K562 (cell line): ENCODE data around the gene FRMD3. TPM values are rescaled to one million over a fixed set of nuclear protein-coding genes. Genes with fewer than 3 reads are reported as not detected.

Source experiments
- ATAC-seq: fragments of 200-7000 bp; cut with Tn5 transposase; 3 replicates; pipeline ENCODE4 v1.9.1; 2020; ENCODE audit warnings: moderate library complexity
- BruUV-seq: library from RNA; stranded (reverse); fragments of 400-500 nt; replicated peaks from 2 replicates; lab custom pipeline; 2021; lab: Mats Ljungman, UMichigan
- CTCF ChIA-PET: fragments of 300-600 bp; formaldehyde crosslinking; extraction: SDS; loops from one replicate; lab custom pipeline; 2021; ENCODE audit warnings: low intra/inter-chr PET ratio; lab: Yijun Ruan, JAX
- POLR2A ChIA-PET: fragments of 300-600, 350-650 bp; sonication (Branson Sonifier 250); formaldehyde crosslinking; extraction: SDS; loops from one replicate; lab custom pipeline; 2021; ENCODE audit warnings: antibody characterized with exemption, inconsistent platforms; lab: Yijun Ruan, JAX
- DNase-seq, 4 experiments: peaks; one replicate each; pipeline versions ENCODE4 v3.0.0 to v3.0.0-alpha.2; 2011 to 2018; ENCODE audit warnings: low spot score in 3 of 4, mixed read lengths in 3 of 4; ENCODE audit errors: extremely low read depth in 1 of 4
- FAIRE-seq: peaks from 2 replicates; lab custom pipeline; 2011; peaks lifted over from hg19 to GRCh38; lab: Jason Lieb, UNC
- H2AFZ ChIP-seq: 2 replicates; pipeline ENCODE4 v1.6.0; 2011; ENCODE audit warnings: low read depth, low read length, control low read depth, inconsistent platforms
- H3K27ac ChIP-seq: fragments of 200-600 bp; 3 replicates; pipeline ENCODE4 v1.8.0; 2011; ENCODE audit warnings: low read depth, mild to moderate bottlenecking, control low read depth, inconsistent platforms, low read length, moderate library complexity, mixed read lengths; ENCODE audit errors: extremely low read depth
- H3K27me3 ChIP-seq, 2 experiments: fragments of 300-600 bp in 1 of 2; 2 replicates in 1 of 2; 3 replicates in 1 of 2; pipeline versions ENCODE4 v1.6.0 to v1.8.0; 2011; ENCODE audit warnings: inconsistent platforms in 2 of 2, low read length in 2 of 2, mild to moderate bottlenecking in 1 of 2, mixed read lengths in 1 of 2, moderate library complexity in 1 of 2; ENCODE audit not compliant: control insufficient read depth in 2 of 2, insufficient read depth in 2 of 2
- H3K36me3 ChIP-seq: fragments of 300-600 bp; 3 replicates; pipeline ENCODE4 v1.8.0; 2011; ENCODE audit warnings: mild to moderate bottlenecking, low read length, inconsistent platforms; ENCODE audit not compliant: control insufficient read depth, insufficient read depth
- H3K4me1 ChIP-seq, 2 experiments: fragments of 200-600 bp in 1 of 2; replicated peaks in 1 of 2; 2 replicates in 1 of 2; 3 replicates in 1 of 2; pipeline versions ENCODE4 v1.5.1 to v1.8.0; 2011; ENCODE audit warnings: inconsistent platforms in 2 of 2, low read length in 2 of 2, mild to moderate bottlenecking in 1 of 2, mixed read lengths in 1 of 2, moderate library complexity in 1 of 2; ENCODE audit not compliant: control insufficient read depth in 2 of 2, insufficient read depth in 2 of 2
- H3K4me2 ChIP-seq: 2 replicates; pipeline ENCODE4 v1.6.1; 2011; ENCODE audit warnings: low read length, control low read depth, inconsistent platforms, mixed read lengths; ENCODE audit not compliant: insufficient read depth
- H3K4me3 ChIP-seq: fragments of 200-600 bp; sonication (generic), shearing (Covaris generic); 2 replicates; pipeline ENCODE4 v1.5.1; 2016; ENCODE audit warnings: control low read depth, inconsistent platforms
- H3K79me2 ChIP-seq: fragments of 200-600 bp; 3 replicates; pipeline ENCODE4 v1.8.0; 2011; ENCODE audit warnings: low read length, inconsistent platforms; ENCODE audit not compliant: control insufficient read depth, insufficient read depth
- H3K9ac ChIP-seq, 2 experiments: 2 replicates each; pipeline versions ENCODE4 v1.6.0 to v1.6.1; 2011; ENCODE audit warnings: low read depth in 2 of 2, low read length in 2 of 2, control low read depth in 1 of 2, inconsistent platforms in 1 of 2, mild to moderate bottlenecking in 1 of 2, mixed read lengths in 1 of 2; ENCODE audit not compliant: insufficient read depth in 1 of 2
- H3K9me1 ChIP-seq: one replicate; pipeline ENCODE4 v1.6.0; 2011; ENCODE audit warnings: inconsistent platforms, mild to moderate bottlenecking, low read length, moderate library complexity; ENCODE audit not compliant: control insufficient read depth, insufficient read depth
- H3K9me3 ChIP-seq: replicated peaks from 2 replicates; pipeline ENCODE4 v1.5.1; 2011; ENCODE audit warnings: low read depth, low read length, inconsistent platforms; ENCODE audit not compliant: control insufficient read depth, insufficient read depth
- H4K20me1 ChIP-seq: replicated peaks from 2 replicates; pipeline ENCODE4 v1.6.1; 2011; ENCODE audit warnings: low read length, inconsistent platforms, mixed read lengths; ENCODE audit not compliant: control insufficient read depth, insufficient read depth
- CBFB ChIP-seq: sonication (generic); formaldehyde crosslinking; IDR thresholded peaks from 2 replicates; pipeline ENCODE4 v1.4.0; 2020; ENCODE audit warnings: mild to moderate bottlenecking, missing genetic modification reagents
- CHD2 ChIP-seq: IDR thresholded peaks from 2 replicates; pipeline ENCODE4 v1.6.1; 2011; ENCODE audit warnings: low read depth, low read length
- CREB3 ChIP-seq: fragments of 450-650 bp; conservative IDR thresholded peaks from 2 replicates; pipeline ENCODE4 v1.6.1; 2016; ENCODE audit warnings: missing genetic modification characterization, low read depth, mild to moderate bottlenecking, missing compliant biosample characterization, moderate library complexity
- GATAD2A ChIP-seq: fragments of 450-650 bp; IDR thresholded peaks from 2 replicates; pipeline ENCODE4 v1.6.1; 2017
- MAFK ChIP-seq: IDR thresholded peaks from 2 replicates; pipeline ENCODE4 v1.6.1; 2011; ENCODE audit warnings: low read length, improper control_type of control experiment
- NCOA1 ChIP-seq: fragments of 450-650 bp; IDR thresholded peaks from 2 replicates; pipeline ENCODE4 v1.6.1; 2016; ENCODE audit warnings: low read depth
- NFE2 ChIP-seq: IDR thresholded peaks from 2 replicates; pipeline ENCODE4 v1.6.1; 2014; ENCODE audit warnings: antibody characterized with exemption, low read depth
- SNRNP70 ChIP-seq: fragments of 200-400 bp; formaldehyde crosslinking; optimal IDR thresholded peaks from 2 replicates; pipeline ENCODE3; 2017; ENCODE audit warnings: low read depth, low read length
- ZNF146 ChIP-seq: IDR thresholded peaks from one replicate; pipeline ENCODE4 v1.6.1; 2018; ENCODE audit warnings: missing compliant biosample characterization; ENCODE audit not compliant: unreplicated experiment
- ZNF507 ChIP-seq: conservative IDR thresholded peaks from 2 replicates; pipeline ENCODE4 v1.6.1; 2017; ENCODE audit warnings: missing genetic modification characterization, missing compliant biosample characterization
- ZNF592 ChIP-seq: fragments of 450-650 bp; IDR thresholded peaks from 2 replicates; pipeline ENCODE4 v1.6.1; 2017; ENCODE audit warnings: antibody characterized with exemption, mild to moderate bottlenecking
- WGBS: fragments of 100-300 bp; shearing (Covaris generic); methylation state at CpG from one replicate; pipeline ENCODE4 v1.1.6; 2016; ENCODE audit warnings: low coverage, mixed read lengths; ENCODE audit not compliant: insufficient coverage; ENCODE audit errors: missing lambda C conversion rate; 5-methylcytosine and 5-hydroxymethylcytosine counted together
- in situ Hi-C: fragments of 300-500 bp; cut with MboI; formaldehyde crosslinking; loops from 4 replicates; pipeline ENCODE4 v1.15.0; 2018; ENCODE audit warnings: inconsistent platforms, mixed read lengths
- intact Hi-C: fragments of 100-400 bp; cut with micrococcal nuclease; formaldehyde crosslinking; loops from 2 replicates; pipeline ENCODE4 v1.14.2; 2022
- polyA plus RNA-seq, 8 experiments: library from polyadenylated mRNA; depleted of rRNA in 4 of 8; stranded (reverse) in 5 of 8; unstranded in 3 of 8; fragments of >200 nt; fragmentation: Nextera tagmentation in 2 of 8; fragmentation: Illumina TruSeq in 1 of 8; extraction: Ambion mirVana in 2 of 8; extraction: Trizol in 1 of 8; gene quantifications; 2 replicates each; pipeline versions ENCODE4 v1.2.1 to v1.2.3, GENCODE V29; 2011 to 2014; ENCODE audit warnings: inconsistent platforms in 1 of 8, missing spikeins in 1 of 8
- total RNA-seq, 7 experiments: library from RNA; depleted of rRNA in 6 of 7; stranded (reverse); fragments of >200 nt in 6 of 7; fragmentation: Illumina TruSeq in 2 of 7; extraction: Trizol in 2 of 7; gene quantifications; 2 replicates each; pipeline versions ENCODE4 v1.2.1 to v1.2.3, GENCODE V29; 2011 to 2021; ENCODE audit warnings: low replicate concordance in 1 of 7
- TF ChIP-seq, protein P1 (sequence below): fragments of 250-450 bp; sonication (Bioruptor Pico); IDR thresholded peaks from 2 replicates; pipeline ENCODE4 v1.4.0; 2020
- TF ChIP-seq, protein P2 (sequence below): fragments of 450-650 bp; formaldehyde crosslinking; IDR thresholded peaks from 2 replicates; pipeline ENCODE4 v1.4.0; 2022; ENCODE audit warnings: mild to moderate bottlenecking, moderate library complexity
- TF ChIP-seq, protein P3 (sequence below): fragments of 450-650 bp; formaldehyde crosslinking; IDR thresholded peaks from 2 replicates; pipeline ENCODE4 v1.4.0; 2020; ENCODE audit warnings: mild to moderate bottlenecking, moderate library complexity

Gene FRMD3
- total and polyA plus RNA-seq, 9 of the 15 experiments (the other 6 are each of a cell fraction or from before 2014, with no cell fraction given) = 0.09 to 0.51 (median 0.21) TPM

DNA sequence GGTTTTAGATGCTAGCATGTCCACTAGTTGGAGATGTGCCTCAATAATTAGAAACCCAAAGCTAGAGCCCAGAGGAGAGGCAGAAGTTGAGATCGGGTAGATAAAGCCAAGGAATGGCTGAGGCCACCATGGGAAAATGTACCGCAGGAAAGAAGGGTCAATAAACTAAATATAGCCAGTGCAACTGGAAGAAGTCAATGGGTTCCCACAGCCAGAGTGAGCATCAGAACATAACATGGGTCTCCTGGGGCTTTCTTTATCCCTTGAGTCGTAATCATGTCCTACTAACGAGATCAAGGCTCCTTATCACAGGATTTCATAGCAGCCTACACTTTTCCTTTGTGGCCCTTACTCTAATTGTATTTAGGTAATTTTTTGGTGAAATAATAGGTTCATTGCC, 61.7 kb downstream of the FRMD3 start (continued):
- TF ChIP-seq, protein P1, sequence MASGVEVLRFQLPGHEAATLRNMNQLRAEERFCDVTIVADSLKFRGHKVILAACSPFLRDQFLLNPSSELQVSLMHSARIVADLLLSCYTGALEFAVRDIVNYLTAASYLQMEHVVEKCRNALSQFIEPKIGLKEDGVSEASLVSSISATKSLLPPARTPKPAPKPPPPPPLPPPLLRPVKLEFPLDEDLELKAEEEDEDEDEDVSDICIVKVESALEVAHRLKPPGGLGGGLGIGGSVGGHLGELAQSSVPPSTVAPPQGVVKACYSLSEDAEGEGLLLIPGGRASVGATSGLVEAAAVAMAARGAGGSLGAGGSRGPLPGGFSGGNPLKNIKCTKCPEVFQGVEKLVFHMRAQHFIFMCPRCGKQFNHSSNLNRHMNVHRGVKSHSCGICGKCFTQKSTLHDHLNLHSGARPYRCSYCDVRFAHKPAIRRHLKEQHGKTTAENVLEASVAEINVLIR (CRISPR knock-in tag) = no peak
- TF ChIP-seq, all 486 proteins: peak for 0

DNA sequence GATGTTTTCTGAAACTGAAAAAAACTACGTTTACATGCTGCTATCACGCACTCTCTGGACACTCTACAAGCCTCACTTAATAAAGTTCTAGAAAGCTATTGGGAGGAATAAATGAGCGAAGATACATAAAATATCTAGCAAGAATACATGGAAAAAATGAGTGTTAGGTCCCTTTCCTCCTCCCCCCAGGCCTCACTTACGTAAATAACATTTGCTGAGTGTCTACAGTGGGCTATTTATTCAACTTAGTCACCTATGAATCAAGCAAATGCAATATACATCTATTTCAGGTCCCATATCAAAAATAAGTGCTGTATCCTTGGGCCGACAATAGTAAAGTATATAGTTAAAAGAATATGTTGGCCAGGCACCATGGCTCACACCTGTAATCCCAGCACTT, 62.5 kb downstream of the FRMD3 start:
- no peak overlapping the region for H2AFZ ChIP-seq
- ATAC-seq (no peak), FAIRE-seq (no peak), DNase-seq (no peak)
- H3K4me1 ChIP-seq = no peaks in the 10 kb centered on the region
- no peaks in the 10 kb centered on the region for H3K27me3 ChIP-seq
- no TSS peak for BruUV-seq
- 2% methylated on average over 4 of the region's 5 CpGs for WGBS
- H3K4me3 ChIP-seq = no peak overlapping the region
- ChIA-PET CTCF (no interaction called here), POLR2A (no interaction called here)
- no peaks in the 10 kb centered on the region for H3K36me3 ChIP-seq
- H3K9ac ChIP-seq = no peak overlapping the region
- H3K4me2 ChIP-seq = no peak overlapping the region
- no peaks in the 10 kb centered on the region for H3K9me1 ChIP-seq
- no peaks in the 10 kb centered on the region for H3K9me3 ChIP-seq
- in situ Hi-C loops (no loop called here), intact Hi-C loops (no loop called here)
- H4K20me1 ChIP-seq = no peaks in the 10 kb centered on the region
- no peaks in the 10 kb centered on the region for H3K79me2 ChIP-seq
- H3K27ac ChIP-seq = no peak overlapping the region
- TF ChIP-seq, protein P2, sequence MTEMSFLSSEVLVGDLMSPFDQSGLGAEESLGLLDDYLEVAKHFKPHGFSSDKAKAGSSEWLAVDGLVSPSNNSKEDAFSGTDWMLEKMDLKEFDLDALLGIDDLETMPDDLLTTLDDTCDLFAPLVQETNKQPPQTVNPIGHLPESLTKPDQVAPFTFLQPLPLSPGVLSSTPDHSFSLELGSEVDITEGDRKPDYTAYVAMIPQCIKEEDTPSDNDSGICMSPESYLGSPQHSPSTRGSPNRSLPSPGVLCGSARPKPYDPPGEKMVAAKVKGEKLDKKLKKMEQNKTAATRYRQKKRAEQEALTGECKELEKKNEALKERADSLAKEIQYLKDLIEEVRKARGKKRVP = no peak
- TF ChIP-seq SNRNP70 (no peak), GATAD2A (no peak), ZNF507 (tag) (no peak), CBFB (CRISPR knock-in tag) (no peak), CREB3 (no peak), NCOA1 (no peak), MAFK (no peak), NFE2 (no peak), ZNF146 (CRISPR knock-in tag) (no peak), ZNF592 (no peak), CHD2 (no peak)
- TF ChIP-seq, protein P3, sequence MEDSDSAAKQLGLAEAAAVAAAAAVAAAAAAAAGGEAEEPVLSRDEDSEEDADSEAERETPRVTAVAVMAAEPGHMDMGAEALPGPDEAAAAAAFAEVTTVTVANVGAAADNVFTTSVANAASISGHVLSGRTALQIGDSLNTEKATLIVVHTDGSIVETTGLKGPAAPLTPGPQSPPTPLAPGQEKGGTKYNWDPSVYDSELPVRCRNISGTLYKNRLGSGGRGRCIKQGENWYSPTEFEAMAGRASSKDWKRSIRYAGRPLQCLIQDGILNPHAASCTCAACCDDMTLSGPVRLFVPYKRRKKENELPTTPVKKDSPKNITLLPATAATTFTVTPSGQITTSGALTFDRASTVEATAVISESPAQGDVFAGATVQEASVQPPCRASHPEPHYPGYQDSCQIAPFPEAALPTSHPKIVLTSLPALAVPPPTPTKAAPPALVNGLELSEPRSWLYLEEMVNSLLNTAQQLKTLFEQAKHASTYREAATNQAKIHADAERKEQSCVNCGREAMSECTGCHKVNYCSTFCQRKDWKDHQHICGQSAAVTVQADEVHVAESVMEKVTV (CRISPR knock-in tag) = no peak
